GM23338 (cell line): Measurements from ENCODE around the gene CTNNA2. TPM values are rescaled to one million over a fixed set of nuclear protein-coding genes. Genes with fewer than 3 reads are reported as not detected.

Source experiments
- ATAC-seq: fragments of 200-7000 bp; cut with Tn5 transposase; 3 replicates; pipeline ENCODE4 v1.9.1; 2020
- DNase-seq: peaks from one replicate; pipeline ENCODE4 v3.0.0-alpha.2; 2015; ENCODE audit warnings: low spot score
- H2AFZ ChIP-seq: fragments of 200-600 bp; sonication (generic); 2 replicates; pipeline ENCODE4 v1.8.0; 2016; ENCODE audit warnings: antibody characterized with exemption, mild to moderate bottlenecking, moderate library complexity
- H3F3A ChIP-seq: fragments of 200-600 bp; sonication (generic); replicated peaks from 2 replicates; pipeline ENCODE4 v1.8.0; 2017; ENCODE audit warnings: antibody characterized with exemption, mixed run types, low read depth
- H3K27ac ChIP-seq: fragments of 200-600 bp; sonication (generic); 2 replicates; pipeline ENCODE4 v1.6.1; 2016; ENCODE audit warnings: low read depth
- H3K27me3 ChIP-seq: fragments of 200-600 bp; sonication (generic); 2 replicates; pipeline ENCODE4 v1.8.0; 2016; ENCODE audit warnings: mild to moderate bottlenecking, mixed run types, moderate library complexity; ENCODE audit not compliant: insufficient read depth
- H3K36me3 ChIP-seq: fragments of 200-600 bp; sonication (generic); 2 replicates; pipeline ENCODE4 v1.8.0; 2016; ENCODE audit warnings: mild to moderate bottlenecking; ENCODE audit not compliant: insufficient read depth
- H3K4me1 ChIP-seq: fragments of 200-600 bp; sonication (generic); 2 replicates; pipeline ENCODE4 v1.8.0; 2016; ENCODE audit warnings: mild to moderate bottlenecking, moderate library complexity; ENCODE audit not compliant: insufficient read depth
- H3K4me2 ChIP-seq: fragments of 200-600 bp; sonication (generic); 2 replicates; pipeline ENCODE4 v1.7.1; 2017; ENCODE audit warnings: mixed run types
- H3K4me3 ChIP-seq: fragments of 200-600 bp; sonication (generic); 2 replicates; pipeline ENCODE4 v1.6.1; 2016; ENCODE audit warnings: mixed run types
- H3K79me2 ChIP-seq: fragments of 200-600 bp; sonication (generic); replicated peaks from 2 replicates; pipeline ENCODE4 v1.8.0; 2017; ENCODE audit warnings: mild to moderate bottlenecking; ENCODE audit not compliant: insufficient read depth
- H3K9me2 ChIP-seq: fragments of 200-600 bp; sonication (generic); 2 replicates; pipeline ENCODE4 v1.8.0; 2017; ENCODE audit not compliant: insufficient read depth
- H4K20me1 ChIP-seq: fragments of 200-600 bp; sonication (generic); replicated peaks from 2 replicates; pipeline ENCODE4 v1.8.0; 2017; ENCODE audit warnings: mild to moderate bottlenecking; ENCODE audit not compliant: insufficient read depth
- H3K27ac Mint-ChIP-seq: 2 replicates; pipeline ENCODE4 v1.8.0; 2020; ENCODE audit warnings: inconsistent platforms, mild to moderate bottlenecking, moderate library complexity, mixed read lengths
- H3K27me3 Mint-ChIP-seq: 3 replicates; pipeline ENCODE4 v1.8.0; 2022; ENCODE audit warnings: low read depth, mild to moderate bottlenecking, moderate library complexity, mixed read lengths, inconsistent platforms; ENCODE audit not compliant: insufficient read depth, poor library complexity
- H3K36me3 Mint-ChIP-seq: 3 replicates; pipeline ENCODE4 v1.8.0; 2021; ENCODE audit warnings: low read depth, mild to moderate bottlenecking, inconsistent platforms, moderate library complexity, mixed read lengths
- H3K4me1 Mint-ChIP-seq: 3 replicates; pipeline ENCODE4 v1.8.0; 2020; ENCODE audit warnings: mild to moderate bottlenecking, inconsistent platforms, mixed read lengths
- H3K4me3 Mint-ChIP-seq: 3 replicates; pipeline ENCODE4 v1.8.0; 2021; ENCODE audit warnings: moderate library complexity, mild to moderate bottlenecking, inconsistent platforms, mixed read lengths
- H3K9me3 Mint-ChIP-seq: 3 replicates; pipeline ENCODE4 v1.8.0; 2020; ENCODE audit warnings: moderate library complexity, mild to moderate bottlenecking, inconsistent platforms, mixed read lengths
- CREB1 ChIP-seq: fragments of 250-450 bp; sonication (Bioruptor Pico); IDR thresholded peaks from 2 replicates; pipeline ENCODE4 v1.5.0; 2020; ENCODE audit warnings: low read depth, mild to moderate bottlenecking, moderate library complexity
- EZH2phosphoT487 ChIP-seq: fragments of 200-600 bp; sonication (generic); IDR thresholded peaks from one replicate; pipeline ENCODE4 v1.8.1; 2018; ENCODE audit warnings: antibody characterized with exemption; ENCODE audit not compliant: unreplicated experiment
- POLR2AphosphoS5 ChIP-seq: IDR thresholded peaks from 2 replicates; pipeline ENCODE4 v1.6.1; 2016; ENCODE audit warnings: antibody characterized with exemption, low read depth
- STAT1 ChIP-seq: IDR thresholded peaks from one replicate; pipeline ENCODE4 v1.6.1; 2016; ENCODE audit warnings: antibody characterized with exemption; ENCODE audit not compliant: unreplicated experiment
- ZNF114 ChIP-seq: fragments of 250-450 bp; sonication (Bioruptor Pico); IDR thresholded peaks from 2 replicates; pipeline ENCODE4 v1.5.0; 2020; ENCODE audit warnings: mild to moderate bottlenecking, moderate library complexity
- ZNF331 ChIP-seq: fragments of 250-450 bp; sonication (Bioruptor Pico); IDR thresholded peaks from 2 replicates; pipeline ENCODE4 v1.5.0; 2020; ENCODE audit warnings: low read depth, mild to moderate bottlenecking, moderate library complexity
- ZNF462 ChIP-seq: fragments of 250-450 bp; sonication (Bioruptor Pico); IDR thresholded peaks from 2 replicates; pipeline ENCODE4 v1.5.0; 2020; ENCODE audit warnings: mild to moderate bottlenecking, moderate library complexity
- polyA plus RNA-seq: library from polyadenylated mRNA; unstranded; fragments of >200 nt; fragmentation: Nextera tagmentation; extraction: Ambion mirVana; gene quantifications from 2 replicates; pipeline ENCODE4 v1.2.1, GENCODE V29; 2016
- total RNA-seq: library from RNA; depleted of rRNA; stranded (reverse); fragments of >200 nt; shearing (Covaris generic); gene quantifications from 2 replicates; pipeline ENCODE4 v1.2.3, GENCODE V29; 2014

The CTNNA2 gene
- total and polyA plus RNA-seq, 2 experiments from 2014 or later, result 6.4 to 15.6 TPM

- Histone ChIP-seq H3K27ac (no peak overlapping the region), H3F3A (no peaks in the 10 kb centered on the region), H2AFZ (no peak overlapping the region), H3K79me2 (no peaks in the 10 kb centered on the region), H3K27me3 (no peaks in the 10 kb centered on the region), H3K9me2 (0 out of 2 replicates have a peak, but pooled peaks cover 4% of the 10 kb centered on the region), H4K20me1 (no peaks in the 10 kb centered on the region), H3K4me2 (no peak overlapping the region), H3K4me3 (no peak overlapping the region), H3K36me3 (no peaks in the 10 kb centered on the region), H3K4me1 (peaks cover 7% of the 10 kb centered on the region; the same call in 1 of the 2 replicates)
- DNase-seq (no peak), ATAC-seq (no peak)
- TF ChIP-seq EZH2phosphoT487, result no peak
- no peak overlapping the region for H3K27ac Mint-ChIP-seq
- H3K4me1 Mint-ChIP-seq, result peaks cover 14% of the 10 kb centered on the region
- no peaks in the 10 kb centered on the region for H3K36me3 Mint-ChIP-seq
- H3K27me3 Mint-ChIP-seq, result no peaks in the 10 kb centered on the region
- H3K4me3 Mint-ChIP-seq, result no peak overlapping the region
- H3K9me3 Mint-ChIP-seq, result no peaks in the 10 kb centered on the region; the same call in 2 of the 3 replicates
Measured at GRCh38 chr2:80019571-80020460, 507.0 kb downstream of the CTNNA2 start.

- H3K79me2 ChIP-seq, result no peaks in the 10 kb centered on the region
- peaks cover 12% of the 10 kb centered on the region for H3K4me1 Mint-ChIP-seq
- H3K36me3 Mint-ChIP-seq, result no peaks in the 10 kb centered on the region
- no peaks in the 10 kb centered on the region for H3K36me3 ChIP-seq
- no peak for DNase-seq
- no peaks in the 10 kb centered on the region; the same call in 1 of the 3 replicates for H3K9me3 Mint-ChIP-seq
- peaks cover 13% of the 10 kb centered on the region; the same call in 1 of the 2 replicates for H3K9me2 ChIP-seq
- no peaks in the 10 kb centered on the region for H3F3A ChIP-seq
- no peak overlapping the region; the same call in 1 of the 2 replicates for H3K27ac Mint-ChIP-seq
- no peak overlapping the region for H3K27ac ChIP-seq
- no peak overlapping the region for H3K4me2 ChIP-seq
- TF ChIP-seq POLR2AphosphoS5 (no peak), STAT1 (no peak), EZH2phosphoT487 (no peak)
- peaks cover 1% of the 10 kb centered on the region for H3K27me3 Mint-ChIP-seq
- H3K4me1 ChIP-seq, result peaks cover 7% of the 10 kb centered on the region; the same call in 1 of the 2 replicates
- no peak for ATAC-seq
- no peaks in the 10 kb centered on the region for H4K20me1 ChIP-seq
- no peak overlapping the region for H2AFZ ChIP-seq
- H3K27me3 ChIP-seq, result no peaks in the 10 kb centered on the region
- no peak overlapping the region for H3K4me3 ChIP-seq
- no peak overlapping the region for H3K4me3 Mint-ChIP-seq
Measured at GRCh38 chr2:80022018-80022417, 509.2 kb downstream of the CTNNA2 start.

- H3K27ac ChIP-seq, result no peak overlapping the region
- H3K36me3 Mint-ChIP-seq, result no peaks in the 10 kb centered on the region
- no peaks in the 10 kb centered on the region for H3K4me1 ChIP-seq
- H3K79me2 ChIP-seq, result no peaks in the 10 kb centered on the region
- H3K4me1 Mint-ChIP-seq, result peaks cover 8% of the 10 kb centered on the region
- H3K27me3 Mint-ChIP-seq, result peaks cover 1% of the 10 kb centered on the region
- DNase-seq (no peak), ATAC-seq (no peak)
- H3K36me3 ChIP-seq, result no peaks in the 10 kb centered on the region
- H3K27ac Mint-ChIP-seq, result no peak overlapping the region
- H3K27me3 ChIP-seq, result no peaks in the 10 kb centered on the region
- H3K9me2 ChIP-seq, result peaks cover 22% of the 10 kb centered on the region; the same call in 1 of the 2 replicates
- no peaks in the 10 kb centered on the region for H3F3A ChIP-seq
- H3K4me3 ChIP-seq, result no peak overlapping the region
- H2AFZ ChIP-seq, result no peak overlapping the region
- no peak overlapping the region for H3K4me3 Mint-ChIP-seq
- no peaks in the 10 kb centered on the region for H4K20me1 ChIP-seq
- H3K4me2 ChIP-seq, result no peak overlapping the region
- H3K9me3 Mint-ChIP-seq, result no peaks in the 10 kb centered on the region; the same call in 1 of the 3 replicates
- TF ChIP-seq CREB1 (CRISPR knock-in tag) (no peak), ZNF462 (CRISPR knock-in tag) (no peak), ZNF114 (CRISPR knock-in tag) (no peak), POLR2AphosphoS5 (no peak), ZNF331 (CRISPR knock-in tag) (no peak)
Measured at GRCh38 chr2:80026040-80026729, 513.3 kb downstream of the CTNNA2 start.
